ENCODE measurements around the gene ARHGAP6. TPM values are rescaled to one million over a fixed set of nuclear protein-coding genes. Genes with fewer than 3 reads are reported as not detected.

Gene ARHGAP6
- total and polyA plus RNA-seq, 9 of the 15 experiments (the other 6 are each of a cell fraction or from before 2014, with no cell fraction given): 12.5 to 63.6 (median 41.8) TPM

GRCh38 chrX:11130136-11130535 lies 535.6 kb downstream of the ARHGAP6 start:
- Histone ChIP-seq H3K4me2 (ENCODE audit: insufficient read depth, low read length) (no peak overlapping the region), H2AFZ (ENCODE audit: low read depth, low read length) (no peak overlapping the region), H3K36me3 (ENCODE audit: control insufficient read depth, insufficient read depth, low read length) (no peaks in the 10 kb centered on the region), H3K4me3 (no peak overlapping the region), H3K79me2 (ENCODE audit: control insufficient read depth, insufficient read depth, low read length) (no peaks in the 10 kb centered on the region), H4K20me1 (replicated peaks; ENCODE audit: control insufficient read depth, insufficient read depth, low read length) (no peaks in the 10 kb centered on the region), H3K27me3 (ENCODE audit: control insufficient read depth in 2 of 2, insufficient read depth in 2 of 2, low read length in 2 of 2) (no peaks in the 10 kb centered on the region), H3K9me1 (ENCODE audit: control insufficient read depth, insufficient read depth, low read length) (no peaks in the 10 kb centered on the region), H3K4me1 (replicated peaks in 1 of 2; ENCODE audit: control insufficient read depth in 2 of 2, insufficient read depth in 2 of 2, low read length in 2 of 2) (peaks cover 0 to 3% of the 10 kb centered on the region in 2 experiments; a peak in 2 of 5 replicates), H3K9me3 (replicated peaks; ENCODE audit: control insufficient read depth, insufficient read depth, low read depth, low read length) (no peaks in the 10 kb centered on the region), H3K9ac (ENCODE audit: insufficient read depth in 1 of 2, low read depth in 2 of 2, low read length in 2 of 2) (no peak overlapping the region), H3K27ac (ENCODE audit: extremely low read depth, low read depth, low read length) (no peak overlapping the region)
- intact Hi-C loops (cut with micrococcal nuclease): loop anchor here (10.0 kb wide), 1 partner anchor 255 kb away; no protein-coding TSS in a partner anchor
- in situ Hi-C loops (cut with MboI): no loop called here
- CTCF ChIA-PET (ENCODE audit: low intra/inter-chr PET ratio): no interaction called here
- no peak for ATAC-seq
- DNase-seq (ENCODE audit: extremely low read depth in 1 of 4, low spot score in 3 of 4): no peak
- no peak for FAIRE-seq
- TF ChIP-seq CBFA2T3 (IDR thresholded peaks at IDR 0.05) (no peak), ZBTB5 (IDR thresholded peaks at IDR 0.05) (no peak), RBM22 (IDR thresholded peaks at IDR 0.05; ENCODE audit: low read depth, low read length, poor library complexity, severe bottlenecking) (no peak), ZNF583 (CRISPR knock-in tag; IDR thresholded peaks at IDR 0.05) (no peak), HIVEP1 (CRISPR knock-in tag; IDR thresholded peaks at IDR 0.05) (no peak), ZNF830 (CRISPR knock-in tag; IDR thresholded peaks at IDR 0.05) (no peak), STAT5B (CRISPR knock-in tag; IDR thresholded peaks at IDR 0.05) (no peak), SNRNP70 (optimal IDR thresholded peaks at IDR 0.05; ENCODE audit: low read depth, low read length) (no peak), HDGF (IDR thresholded peaks at IDR 0.05) (no peak), ZNF41 (CRISPR knock-in tag; conservative IDR thresholded peaks at IDR 0.05) (no peak), KLF16 (IDR thresholded peaks at IDR 0.05) (no peak)
- TF ChIP-seq, protein P1, sequence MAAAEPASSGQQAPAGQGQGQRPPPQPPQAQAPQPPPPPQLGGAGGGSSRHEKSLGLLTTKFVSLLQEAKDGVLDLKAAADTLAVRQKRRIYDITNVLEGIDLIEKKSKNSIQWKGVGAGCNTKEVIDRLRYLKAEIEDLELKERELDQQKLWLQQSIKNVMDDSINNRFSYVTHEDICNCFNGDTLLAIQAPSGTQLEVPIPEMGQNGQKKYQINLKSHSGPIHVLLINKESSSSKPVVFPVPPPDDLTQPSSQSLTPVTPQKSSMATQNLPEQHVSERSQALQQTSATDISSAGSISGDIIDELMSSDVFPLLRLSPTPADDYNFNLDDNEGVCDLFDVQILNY (CRISPR knock-in tag; IDR thresholded peaks at IDR 0.05): no peak
- POLR2A ChIA-PET: interaction anchor here (0.6 kb wide), 1 partner anchor 19 kb away, joined by 3 read pairs; no protein-coding TSS in a partner anchor
- no TSS peak for BruUV-seq (replicated peaks)
- 53% methylated on average over 3 of the region's 3 CpGs for WGBS (ENCODE audit: insufficient coverage, low coverage, missing lambda C conversion rate)
